Fibroblast of the aortic adventitia (primary cell): ENCODE results near the gene SCAF1. TPM values are rescaled to one million over a fixed set of nuclear protein-coding genes. Genes with fewer than 3 reads are reported as not detected.

Source experiments
- DNase-seq: peaks from one replicate; pipeline ENCODE4 v3.0.0-alpha.2; 2010; ENCODE audit warnings: low read depth
- H3K4me3 ChIP-seq: 2 replicates; pipeline ENCODE4 v1.5.1; 2011; ENCODE audit warnings: low read depth, mild to moderate bottlenecking, control low read depth, low read length, moderate library complexity
- total RNA-seq: library from RNA; depleted of rRNA; stranded (reverse); fragments of >200 nt; gene quantifications from 2 replicates; pipeline ENCODE4 v1.2.3, GENCODE V29; 2012; ENCODE audit warnings: low replicate concordance
- TF ChIP-seq, protein P1 (sequence below): IDR thresholded peaks from 2 replicates; pipeline ENCODE4 v1.5.1; 2011; ENCODE audit warnings: mild to moderate bottlenecking, low read length, control low read depth, inconsistent platforms; ENCODE audit not compliant: insufficient read depth

SCAF1 gene
- total RNA-seq, 1 donor: 16.9 TPM

DNA sequence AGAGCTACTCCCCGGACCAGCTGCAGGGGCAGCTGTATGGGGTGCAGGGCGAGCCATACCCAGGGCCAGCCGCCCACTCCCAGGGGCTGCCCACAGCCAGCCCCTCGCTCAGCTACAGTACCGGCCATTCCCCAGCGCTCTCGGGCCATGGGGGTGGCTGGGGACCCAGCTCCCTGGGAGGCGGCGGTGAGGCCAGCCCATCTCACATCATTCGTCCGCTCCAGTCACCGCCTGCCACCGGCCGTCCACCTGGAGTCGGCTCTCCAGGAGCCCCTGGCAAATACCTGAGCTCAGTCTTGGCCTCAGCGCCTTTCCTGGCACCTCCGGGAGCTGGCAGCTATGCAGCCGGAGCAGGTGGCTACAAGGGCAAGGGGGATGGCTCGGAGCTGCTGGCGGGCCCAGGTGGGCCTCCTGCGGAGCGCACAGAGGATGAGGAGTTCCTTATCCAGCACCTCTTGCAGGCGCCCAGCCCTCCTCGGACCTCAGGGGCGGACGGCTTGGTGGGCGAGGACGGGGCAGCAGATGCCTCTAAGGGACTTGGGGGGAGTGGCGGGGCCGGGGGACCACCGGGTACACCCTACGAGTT, 46.1 kb upstream of the SCAF1 start:
- DNase-seq: no peak
- TF ChIP-seq, protein P1, sequence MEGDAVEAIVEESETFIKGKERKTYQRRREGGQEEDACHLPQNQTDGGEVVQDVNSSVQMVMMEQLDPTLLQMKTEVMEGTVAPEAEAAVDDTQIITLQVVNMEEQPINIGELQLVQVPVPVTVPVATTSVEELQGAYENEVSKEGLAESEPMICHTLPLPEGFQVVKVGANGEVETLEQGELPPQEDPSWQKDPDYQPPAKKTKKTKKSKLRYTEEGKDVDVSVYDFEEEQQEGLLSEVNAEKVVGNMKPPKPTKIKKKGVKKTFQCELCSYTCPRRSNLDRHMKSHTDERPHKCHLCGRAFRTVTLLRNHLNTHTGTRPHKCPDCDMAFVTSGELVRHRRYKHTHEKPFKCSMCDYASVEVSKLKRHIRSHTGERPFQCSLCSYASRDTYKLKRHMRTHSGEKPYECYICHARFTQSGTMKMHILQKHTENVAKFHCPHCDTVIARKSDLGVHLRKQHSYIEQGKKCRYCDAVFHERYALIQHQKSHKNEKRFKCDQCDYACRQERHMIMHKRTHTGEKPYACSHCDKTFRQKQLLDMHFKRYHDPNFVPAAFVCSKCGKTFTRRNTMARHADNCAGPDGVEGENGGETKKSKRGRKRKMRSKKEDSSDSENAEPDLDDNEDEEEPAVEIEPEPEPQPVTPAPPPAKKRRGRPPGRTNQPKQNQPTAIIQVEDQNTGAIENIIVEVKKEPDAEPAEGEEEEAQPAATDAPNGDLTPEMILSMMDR: no peak
- H3K4me3 ChIP-seq: no peak overlapping the region

DNA sequence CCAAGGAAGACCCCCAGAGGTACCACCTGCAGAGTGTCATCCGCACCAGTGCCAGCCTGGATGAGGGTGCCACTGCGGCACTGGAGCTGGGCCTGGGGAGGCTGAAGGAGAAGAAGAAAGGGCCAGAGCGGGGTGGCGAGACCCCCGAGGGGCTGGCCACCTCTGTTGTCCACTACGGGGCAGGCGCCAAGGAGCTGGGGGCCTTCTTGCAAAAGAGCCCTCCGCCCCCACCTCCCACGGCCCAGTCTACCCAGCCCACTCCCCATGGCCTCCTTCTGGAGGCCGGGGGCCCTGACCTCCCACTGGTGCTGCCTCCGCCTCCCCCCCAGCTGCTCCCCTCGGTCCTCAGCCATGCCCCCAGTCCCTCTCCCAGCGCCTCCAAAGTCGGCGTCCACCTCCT, 45.6 kb upstream of the SCAF1 start:
- TF ChIP-seq, protein P1: no peak
- no peak for DNase-seq

DNA sequence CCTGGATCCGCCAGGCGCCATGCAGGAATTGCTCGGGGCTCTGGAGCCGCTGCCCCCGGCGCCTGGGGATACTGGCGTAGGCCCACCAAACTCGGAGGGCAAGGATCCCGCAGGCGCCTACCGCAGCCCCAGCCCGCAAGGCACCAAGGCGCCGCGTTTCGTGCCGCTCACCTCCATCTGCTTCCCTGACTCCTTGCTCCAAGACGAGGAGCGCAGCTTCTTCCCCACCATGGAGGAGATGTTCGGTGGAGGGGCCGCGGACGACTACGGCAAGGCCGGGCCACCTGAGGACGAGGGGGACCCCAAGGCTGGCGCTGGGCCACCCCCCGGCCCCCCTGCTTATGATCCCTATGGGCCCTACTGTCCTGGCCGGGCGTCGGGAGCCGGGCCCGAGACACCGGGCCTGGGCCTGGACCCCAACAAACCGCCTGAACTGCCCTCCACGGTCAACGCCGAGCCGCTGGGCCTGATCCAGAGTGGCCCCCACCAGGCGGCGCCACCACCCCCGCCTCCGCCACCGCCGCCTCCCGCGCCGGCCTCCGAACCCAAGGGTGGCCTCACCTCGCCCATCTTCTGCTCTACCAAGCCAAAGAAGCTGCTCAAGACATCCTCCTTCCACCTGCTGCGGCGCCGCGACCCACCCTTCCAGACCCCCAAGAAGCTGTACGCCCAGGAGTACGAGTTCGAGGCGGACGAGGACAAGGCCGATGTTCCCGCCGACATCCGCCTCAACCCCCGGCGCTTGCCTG, 44.9 kb upstream of the SCAF1 start:
- TF ChIP-seq, protein P1: no peak
- DNase-seq: no peak
- H3K4me3 ChIP-seq: no peak overlapping the region

More for the DNA sequence above, 45.6 kb upstream of the SCAF1 start:
- H3K4me3 ChIP-seq: no peak overlapping the region

DNA sequence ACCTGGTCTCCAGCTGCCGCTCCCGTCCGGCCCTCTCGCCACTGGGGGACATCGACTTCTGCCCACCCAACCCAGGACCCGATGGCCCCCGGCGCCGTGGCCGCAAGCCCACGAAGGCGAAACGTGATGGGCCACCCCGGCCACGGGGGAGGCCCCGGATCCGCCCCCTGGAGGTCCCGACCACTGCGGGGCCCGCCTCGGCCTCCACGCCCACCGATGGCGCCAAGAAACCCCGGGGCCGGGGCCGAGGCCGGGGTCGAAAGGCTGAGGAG, 44.4 kb upstream of the SCAF1 start:
- TF ChIP-seq, protein P1: no peak
- no peak for DNase-seq
- no peak overlapping the region for H3K4me3 ChIP-seq

DNA sequence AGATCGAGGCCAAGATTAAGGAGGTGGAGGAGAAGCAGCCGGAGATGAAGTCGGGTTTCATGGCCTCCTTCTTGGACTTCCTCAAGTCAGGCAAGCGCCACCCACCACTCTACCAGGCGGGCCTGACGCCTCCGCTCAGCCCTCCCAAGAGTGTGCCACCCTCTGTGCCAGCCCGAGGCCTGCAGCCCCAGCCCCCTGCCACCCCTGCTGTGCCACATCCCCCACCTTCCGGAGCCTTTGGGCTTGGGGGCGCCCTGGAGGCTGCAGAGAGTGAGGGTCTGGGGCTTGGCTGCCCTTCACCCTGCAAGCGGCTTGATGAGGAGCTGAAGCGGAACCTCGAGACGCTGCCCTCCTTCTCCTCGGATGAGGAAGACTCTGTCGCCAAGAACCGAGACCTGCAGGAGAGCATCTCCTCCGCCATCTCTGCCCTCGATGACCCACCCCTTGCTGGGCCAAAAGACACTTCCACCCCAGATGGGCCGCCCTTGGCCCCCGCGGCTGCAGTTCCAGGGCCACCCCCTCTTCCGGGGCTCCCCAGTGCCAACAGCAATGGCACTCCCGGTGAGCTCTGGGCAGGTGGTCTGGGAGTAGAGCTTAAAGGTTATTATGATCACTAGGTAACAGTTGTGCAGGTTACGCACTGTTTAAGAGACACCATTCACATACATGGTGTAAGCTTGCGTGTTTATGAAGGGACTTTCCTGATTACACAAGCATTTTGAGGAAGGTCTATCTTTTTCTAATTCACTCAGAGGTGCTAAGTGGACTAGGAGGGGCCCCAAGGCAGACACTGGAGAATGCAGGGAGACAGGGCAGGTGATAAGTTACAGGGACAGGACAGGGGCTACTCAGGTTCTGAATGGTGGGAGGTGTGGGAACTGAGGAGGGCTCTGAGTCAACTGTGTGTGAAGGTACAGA, 42.4 kb upstream of the SCAF1 start:
- no peak overlapping the region for H3K4me3 ChIP-seq
- no peak for DNase-seq
- TF ChIP-seq, protein P1: no peak

DNA sequence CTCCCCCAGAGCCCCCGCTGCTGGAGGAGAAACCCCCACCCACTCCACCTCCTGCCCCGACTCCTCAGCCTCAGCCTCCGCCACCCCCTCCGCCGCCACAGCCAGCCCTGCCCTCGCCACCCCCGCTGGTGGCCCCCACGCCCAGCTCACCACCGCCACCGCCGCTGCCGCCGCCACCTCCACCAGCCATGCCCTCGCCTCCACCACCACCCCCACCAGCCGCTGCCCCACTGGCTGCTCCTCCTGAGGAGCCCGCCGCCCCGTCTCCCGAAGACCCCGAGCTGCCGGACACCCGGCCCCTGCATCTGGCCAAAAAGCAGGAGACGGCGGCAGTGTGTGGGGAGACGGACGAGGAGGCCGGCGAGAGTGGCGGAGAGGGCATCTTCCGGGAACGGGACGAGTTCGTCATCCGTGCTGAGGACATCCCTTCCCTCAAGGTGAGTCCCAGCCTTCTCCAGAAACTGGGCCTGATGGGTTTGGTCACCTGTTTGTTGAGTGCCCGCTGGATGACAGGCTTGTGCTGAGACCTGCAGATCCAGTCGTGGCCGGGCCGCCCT, 40.4 kb upstream of the SCAF1 start:
- TF ChIP-seq, protein P1: no peak
- DNase-seq: no peak
- no peak overlapping the region for H3K4me3 ChIP-seq
